Tongue (tissue), 2 donors: ENCODE data around the gene PDGFA. TPM values are rescaled to one million over a fixed set of nuclear protein-coding genes. Genes with fewer than 3 reads are reported as not detected.

Experiments used
- DNase-seq: peaks from one replicate; pipeline ENCODE4 v3.0.0-alpha.2; 2015
- total RNA-seq: library from RNA; depleted of rRNA; stranded (reverse); fragments of >200 nt; gene quantifications from one replicate; pipeline ENCODE4 v1.2.3, GENCODE V29; 2014

The PDGFA gene
- total RNA-seq, 1 donor from 2014 or later, result 50.6 TPM

- DNase-seq, result no peak
These were observed 15.2 kb downstream of the PDGFA start for GRCh38 chr7:504221-505111.

DNA sequence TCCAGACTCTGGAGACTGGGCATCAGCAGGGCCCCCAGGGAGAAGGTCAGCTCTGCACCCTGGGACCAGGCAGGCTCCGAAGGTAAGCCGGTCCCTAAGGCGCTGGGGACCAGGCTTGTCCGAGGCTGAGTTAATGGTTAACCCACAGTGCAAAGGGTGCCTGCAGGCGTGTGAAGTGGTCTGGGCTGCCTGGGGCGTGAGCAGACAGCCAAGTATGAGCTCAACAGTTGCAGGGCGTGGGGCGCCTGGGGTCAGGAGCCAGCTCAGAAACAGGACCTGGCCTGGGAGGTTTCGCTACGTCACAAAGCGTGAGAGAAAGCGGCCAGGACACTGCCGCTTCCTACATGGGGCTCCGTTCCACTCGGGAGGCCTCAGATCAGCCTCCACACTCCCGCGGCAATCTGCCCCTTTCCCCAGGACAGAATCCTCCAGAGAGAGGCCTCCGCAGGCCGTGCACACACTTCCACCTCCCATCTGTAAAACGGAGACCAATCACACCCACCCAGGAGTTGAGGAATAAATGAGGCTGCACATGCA lies 16.0 kb downstream of the PDGFA start:
- DNase-seq, result no peak

GRCh38 chr7:502296-502695 lies 17.4 kb downstream of the PDGFA start:
- no peak for DNase-seq

GRCh38 chr7:501526-501925 lies 18.1 kb downstream of the PDGFA start:
- no peak for DNase-seq

GRCh38 chr7:500521-501420 lies 18.9 kb downstream of the PDGFA start:
- no peak for DNase-seq

DNA sequence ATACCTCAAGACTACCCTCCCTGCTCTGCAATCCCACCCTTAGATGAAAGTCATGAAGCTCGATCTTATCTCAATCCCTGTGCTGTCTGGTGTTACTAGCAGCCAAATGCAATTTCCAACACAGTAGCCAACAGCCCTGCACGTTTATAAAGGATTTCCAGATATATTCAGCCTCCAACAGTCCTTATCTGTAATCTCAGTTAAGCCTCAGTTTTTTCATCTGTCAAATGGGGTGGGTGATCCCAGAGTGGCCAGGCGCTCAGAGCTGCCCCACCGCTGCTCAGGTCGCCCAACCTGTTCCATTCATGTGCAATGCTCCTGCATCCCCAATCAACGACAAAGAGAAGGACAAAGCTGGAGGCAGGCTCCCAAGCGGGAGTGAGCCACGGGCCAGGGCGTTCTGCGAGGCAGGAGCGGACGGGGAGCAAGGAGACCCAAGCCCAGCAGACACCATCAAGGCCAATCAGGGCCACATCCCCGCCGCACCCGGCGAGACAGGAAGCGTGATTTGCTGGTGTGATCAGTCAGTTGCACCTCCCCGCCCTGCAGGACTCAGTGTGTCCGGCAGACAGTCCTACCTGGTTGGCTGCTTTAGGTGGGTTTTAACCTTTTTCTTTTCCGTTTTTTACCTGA lies 19.7 kb downstream of the PDGFA start:
- DNase-seq, result no peak

- DNase-seq, result no peak
These were observed 20.7 kb downstream of the PDGFA start for GRCh38 chr7:498678-499641.

DNA sequence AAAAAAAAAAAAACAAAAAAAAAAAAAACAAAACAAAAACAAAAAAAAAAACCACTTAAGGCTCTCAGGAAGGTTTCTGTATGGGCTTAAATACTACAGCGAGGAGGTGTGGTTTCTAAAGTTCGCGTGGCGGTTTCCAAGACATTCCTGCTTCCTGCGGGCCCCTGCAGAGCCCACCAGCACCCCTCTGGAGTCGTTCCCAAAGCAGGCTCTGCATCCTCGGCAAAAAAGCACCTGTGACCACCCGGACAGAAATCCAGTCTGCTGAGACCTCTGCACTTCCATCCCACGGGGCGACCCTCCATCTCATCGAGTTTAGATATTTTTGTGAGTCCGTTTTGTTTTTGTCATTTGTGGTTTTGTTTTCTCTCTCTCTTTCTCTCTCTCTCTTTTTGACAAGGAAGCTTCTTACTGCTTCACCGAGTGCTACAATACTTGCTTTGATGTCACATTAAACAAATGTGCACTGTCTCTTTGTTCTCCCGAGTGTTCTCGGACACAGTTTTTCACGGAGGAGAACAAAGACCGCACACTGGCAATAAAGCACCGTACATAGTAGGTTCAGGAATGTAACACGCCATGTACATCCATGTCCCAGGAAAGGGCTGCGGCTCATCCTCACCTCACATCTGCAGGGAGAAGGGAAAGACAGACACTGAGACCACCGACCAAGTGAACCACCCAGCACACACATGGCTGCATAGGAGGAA lies 21.5 kb downstream of the PDGFA start:
- DNase-seq, result no peak

GRCh38 chr7:497346-497745 lies 22.3 kb downstream of the PDGFA start:
- DNase-seq, result no peak

GRCh38 chr7:496528-497295 lies 22.9 kb downstream of the PDGFA start:
- DNase-seq, result peak; percentile 56

DNA sequence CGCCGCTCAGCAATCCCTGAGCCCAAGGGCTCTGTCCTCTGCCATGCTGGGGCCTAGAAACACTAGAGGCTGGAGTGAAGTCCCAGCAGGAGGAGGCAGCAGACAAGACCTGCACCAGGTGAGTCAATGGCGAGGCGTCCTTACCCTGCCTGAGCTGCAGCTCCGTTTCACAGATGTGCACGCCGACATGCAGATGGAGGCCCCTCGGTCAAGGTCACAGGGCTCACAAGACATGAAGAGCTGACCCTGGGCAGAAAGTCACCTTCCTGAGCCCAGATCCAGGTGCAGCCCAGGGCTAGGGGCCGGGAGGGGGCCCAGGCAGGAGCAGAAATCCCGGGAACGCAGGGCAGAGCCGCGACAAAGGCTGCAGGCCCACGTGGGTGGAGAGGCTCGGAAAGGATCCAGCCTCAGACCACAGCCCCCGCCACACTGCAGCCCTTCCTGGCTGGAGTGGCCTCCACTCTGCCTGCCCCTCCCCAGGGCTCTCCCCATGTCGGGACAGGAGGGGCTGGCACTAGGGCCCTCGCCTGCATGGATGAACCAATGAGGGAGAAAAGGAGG lies 23.8 kb downstream of the PDGFA start:
- DNase-seq, result no peak

- no peak for DNase-seq
These were observed 24.3 kb downstream of the PDGFA start for GRCh38 chr7:495326-495725.

DNA sequence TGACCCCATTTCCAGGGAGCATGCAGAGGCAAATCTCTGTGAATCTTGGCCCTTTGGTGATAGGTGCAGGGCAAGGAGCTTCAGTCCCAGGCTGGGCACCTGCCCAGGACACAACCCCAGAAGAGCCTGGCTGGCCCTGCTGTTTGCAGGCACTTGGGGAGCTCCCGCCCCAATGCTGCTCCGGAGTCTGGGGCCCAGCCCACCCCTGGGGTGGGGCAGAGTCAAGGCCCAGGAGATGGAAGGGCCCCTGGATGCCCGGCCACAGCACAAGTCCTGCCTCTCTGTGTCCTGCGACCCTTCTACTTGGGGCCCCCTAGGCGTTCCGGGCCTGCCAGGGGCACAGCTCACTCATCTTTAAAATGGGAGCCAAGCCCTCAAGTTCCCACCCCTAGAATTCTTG lies 24.7 kb downstream of the PDGFA start:
- no peak for DNase-seq

- no peak for DNase-seq
These were observed 25.4 kb downstream of the PDGFA start for GRCh38 chr7:494259-494687.

GRCh38 chr7:493661-494251 lies 25.9 kb downstream of the PDGFA start:
- DNase-seq, result no peak

DNA sequence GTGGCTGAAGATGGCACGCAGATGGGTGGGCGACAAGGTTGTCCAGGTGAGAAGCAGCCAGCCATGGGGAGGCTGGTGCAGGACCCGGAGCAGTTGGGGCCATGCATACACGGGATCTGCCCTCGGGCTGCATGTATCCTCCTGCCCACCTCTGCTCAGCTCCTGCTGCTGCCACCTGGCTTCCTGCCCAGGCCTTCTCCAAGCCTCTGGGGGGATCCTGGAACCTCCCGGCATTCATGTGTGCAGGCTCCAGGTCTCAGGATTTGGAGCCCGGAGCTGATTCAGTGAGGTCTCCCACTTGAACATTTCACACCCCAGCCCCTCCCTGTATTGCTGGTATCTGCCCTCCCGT lies 27.0 kb downstream of the PDGFA start:
- DNase-seq, result no peak

DNA sequence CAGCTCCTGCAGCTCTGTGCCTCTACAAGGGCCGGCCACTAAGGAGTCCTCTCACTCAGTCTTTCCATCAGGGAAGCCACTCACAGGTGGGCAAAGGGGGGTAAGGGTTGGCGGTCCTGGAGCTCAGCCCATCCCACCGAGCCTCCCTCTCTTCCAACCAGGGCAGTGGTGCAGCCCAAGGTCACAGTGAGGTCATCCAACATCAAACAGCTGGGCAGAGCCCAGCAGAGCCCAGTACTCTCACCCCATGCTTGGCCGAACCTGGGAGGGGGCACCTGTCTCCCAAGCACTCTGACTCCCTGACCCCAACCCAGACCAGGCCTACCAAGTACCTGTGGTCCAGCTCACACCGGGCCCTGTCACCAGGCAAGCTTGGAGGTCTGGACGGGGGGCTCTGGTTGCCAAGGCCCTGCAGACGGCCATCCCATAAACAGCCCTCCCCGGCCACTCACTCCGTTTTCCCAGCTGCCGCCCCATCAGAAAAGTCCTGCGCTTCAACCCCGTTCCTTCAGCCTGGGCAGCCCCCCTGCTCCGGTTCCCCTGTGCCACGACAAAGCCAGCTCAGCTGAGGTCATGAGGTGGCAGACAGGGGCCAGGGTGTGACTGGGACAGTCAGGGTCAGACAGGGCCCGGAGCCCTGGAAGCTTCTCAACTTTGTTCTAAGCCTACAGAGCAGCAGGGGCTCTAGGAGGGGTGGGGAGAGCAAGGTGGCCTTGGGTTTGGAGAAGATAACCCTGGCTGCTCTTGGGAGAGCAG lies 27.5 kb downstream of the PDGFA start:
- no peak for DNase-seq

DNA sequence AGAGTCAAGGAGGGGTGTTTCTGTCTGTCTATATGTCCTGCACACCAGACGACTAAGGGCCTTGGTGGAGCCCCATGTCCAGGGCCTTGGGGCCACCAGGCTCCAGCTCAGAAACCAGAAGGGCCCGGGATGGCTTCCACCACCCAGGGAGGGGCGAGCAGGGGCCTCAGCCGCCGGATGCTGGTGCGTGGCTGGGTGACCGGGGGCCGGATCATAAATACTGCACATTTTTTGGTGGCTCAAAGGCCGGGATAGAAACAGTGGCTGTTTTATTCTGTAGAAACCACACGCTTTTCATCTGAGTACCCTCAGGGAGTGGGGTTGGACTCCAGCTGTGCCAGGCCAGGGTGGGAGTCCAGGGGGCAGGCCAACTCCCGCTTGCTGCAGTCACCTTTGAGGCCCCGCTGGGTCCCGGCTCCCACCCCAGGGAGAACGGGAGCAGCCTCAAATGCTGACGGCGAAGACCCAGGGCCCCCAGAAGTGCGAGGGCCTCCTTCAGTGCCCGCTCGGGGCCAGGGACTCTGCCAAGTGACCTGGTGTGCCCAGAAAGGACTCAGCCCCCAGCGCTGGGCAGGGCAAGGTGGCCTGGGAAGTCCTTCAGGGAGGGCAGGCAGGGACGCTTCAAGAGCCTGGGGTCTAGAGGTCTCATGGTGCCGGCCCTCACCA lies 28.2 kb downstream of the PDGFA start:
- DNase-seq, result no peak
